HG02840 (cell line): ENCODE measurements around the gene STARD3.

Experiments
- ATAC-seq: cut with Tn5 transposase; IDR thresholded peaks from one replicate; pipeline ENCODE4 v1.9.1; 2021; ENCODE audit warnings: mild to moderate bottlenecking, moderate library complexity, moderate number of reproducible peaks; ENCODE audit not compliant: unreplicated experiment, low FRiP score

STARD3 gene

GRCh38 chr17:39658346-39658745 is 21.4 kb downstream of the STARD3 start:
- no peak for ATAC-seq

GRCh38 chr17:39658760-39659159 is 21.8 kb downstream of the STARD3 start:
- ATAC-seq = no peak

- ATAC-seq = no peak
These were observed 22.5 kb downstream of the STARD3 start for GRCh38 chr17:39659279-39660010.

- no peak for ATAC-seq
These were observed 23.0 kb downstream of the STARD3 start for GRCh38 chr17:39660011-39660360.

DNA sequence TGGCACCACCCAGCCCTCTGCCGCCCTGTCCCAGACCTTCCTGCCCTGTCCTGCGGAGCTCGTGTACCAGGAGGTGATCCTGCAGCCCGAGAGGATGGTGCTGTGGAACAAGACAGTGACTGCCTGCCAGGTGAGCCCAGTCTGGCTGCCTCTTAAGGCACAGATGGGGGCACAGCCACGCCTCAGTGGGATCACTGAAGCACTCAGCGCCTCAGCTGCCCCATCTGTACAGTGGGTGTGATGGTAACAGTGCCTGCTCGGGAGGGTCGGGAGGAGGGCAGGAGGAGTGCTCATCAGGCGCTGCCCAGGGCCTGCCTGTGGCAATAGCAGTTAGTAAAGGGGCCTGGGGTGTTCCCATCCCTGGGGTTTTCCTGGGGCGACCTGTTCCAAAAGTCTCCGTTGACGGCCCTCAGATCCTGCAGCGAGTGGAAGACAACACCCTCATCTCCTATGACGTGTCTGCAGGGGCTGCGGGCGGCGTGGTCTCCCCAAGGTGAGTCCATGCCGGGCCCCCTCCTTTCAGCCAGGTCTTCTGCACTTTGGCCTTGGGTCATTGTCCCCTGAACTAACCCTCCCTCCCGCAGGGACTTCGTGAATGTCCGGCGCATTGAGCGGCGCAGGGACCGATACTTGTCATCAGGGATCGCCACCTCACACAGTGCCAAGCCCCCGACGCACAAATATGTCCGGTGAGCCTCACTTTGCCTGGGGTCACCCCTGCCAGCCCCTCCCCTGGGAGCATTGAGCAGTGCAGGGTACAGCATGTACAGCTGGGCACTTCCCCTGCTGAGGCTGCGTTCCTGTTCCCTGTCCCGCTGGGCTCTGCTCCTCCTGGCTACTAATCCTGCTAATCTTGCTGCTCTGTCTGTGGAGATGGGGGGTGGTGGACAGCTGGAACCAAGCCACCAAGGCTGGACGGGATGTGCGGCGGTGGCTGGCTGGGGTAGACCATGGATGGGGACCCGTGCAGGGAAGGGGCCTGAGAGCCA is 23.7 kb downstream of the STARD3 start:
- no peak for ATAC-seq

GRCh38 chr17:39661744-39662541 is 25.0 kb downstream of the STARD3 start:
- ATAC-seq = no peak

DNA sequence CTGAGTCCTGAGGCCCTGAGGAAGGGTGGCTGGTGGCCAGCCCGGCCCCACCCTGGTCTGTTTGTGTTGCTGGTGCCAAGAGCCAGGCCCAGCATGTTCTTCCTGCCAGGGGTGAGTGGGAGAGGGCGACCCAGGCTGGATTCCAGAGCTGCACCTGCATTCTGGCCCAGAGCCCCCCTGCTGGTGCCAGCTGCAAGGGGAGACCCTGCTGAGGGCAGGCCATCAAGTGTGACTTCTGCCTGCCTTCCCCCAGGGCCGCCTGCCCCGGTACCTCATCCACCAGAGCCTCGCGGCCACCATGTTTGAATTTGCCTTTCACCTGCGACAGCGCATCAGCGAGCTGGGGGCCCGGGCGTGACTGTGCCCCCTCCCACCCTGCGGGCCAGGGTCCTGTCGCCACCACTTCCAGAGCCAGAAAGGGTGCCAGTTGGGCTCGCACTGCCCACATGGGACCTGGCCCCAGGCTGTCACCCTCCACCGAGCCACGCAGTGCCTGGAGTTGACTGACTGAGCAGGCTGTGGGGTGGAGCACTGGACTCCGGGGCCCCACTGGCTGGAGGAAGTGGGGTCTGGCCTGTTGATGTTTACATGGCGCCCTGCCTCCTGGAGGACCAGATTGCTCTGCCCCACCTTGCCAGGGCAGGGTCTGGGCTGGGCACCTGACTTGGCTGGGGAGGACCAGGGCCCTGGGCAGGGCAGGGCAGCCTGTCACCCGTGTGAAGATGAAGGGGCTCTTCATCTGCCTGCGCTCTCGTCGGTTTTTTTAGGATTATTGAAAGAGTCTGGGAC is 25.8 kb downstream of the STARD3 start:
- ATAC-seq = no peak

DNA sequence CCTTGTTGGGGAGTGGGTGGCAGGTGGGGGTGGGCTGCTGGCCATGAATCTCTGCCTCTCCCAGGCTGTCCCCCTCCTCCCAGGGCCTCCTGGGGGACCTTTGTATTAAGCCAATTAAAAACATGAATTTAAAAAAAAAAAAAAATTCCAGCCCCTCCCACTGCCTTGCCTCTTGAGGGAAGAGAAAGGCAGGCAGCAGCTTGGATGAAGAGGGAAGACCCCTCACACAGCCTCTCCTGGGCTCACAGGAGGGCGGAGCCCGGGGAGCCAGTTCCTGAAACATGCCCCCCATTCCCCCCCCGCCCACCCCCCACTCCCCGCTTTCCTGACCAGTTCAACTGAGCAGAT is 26.4 kb downstream of the STARD3 start:
- ATAC-seq = no peak

DNA sequence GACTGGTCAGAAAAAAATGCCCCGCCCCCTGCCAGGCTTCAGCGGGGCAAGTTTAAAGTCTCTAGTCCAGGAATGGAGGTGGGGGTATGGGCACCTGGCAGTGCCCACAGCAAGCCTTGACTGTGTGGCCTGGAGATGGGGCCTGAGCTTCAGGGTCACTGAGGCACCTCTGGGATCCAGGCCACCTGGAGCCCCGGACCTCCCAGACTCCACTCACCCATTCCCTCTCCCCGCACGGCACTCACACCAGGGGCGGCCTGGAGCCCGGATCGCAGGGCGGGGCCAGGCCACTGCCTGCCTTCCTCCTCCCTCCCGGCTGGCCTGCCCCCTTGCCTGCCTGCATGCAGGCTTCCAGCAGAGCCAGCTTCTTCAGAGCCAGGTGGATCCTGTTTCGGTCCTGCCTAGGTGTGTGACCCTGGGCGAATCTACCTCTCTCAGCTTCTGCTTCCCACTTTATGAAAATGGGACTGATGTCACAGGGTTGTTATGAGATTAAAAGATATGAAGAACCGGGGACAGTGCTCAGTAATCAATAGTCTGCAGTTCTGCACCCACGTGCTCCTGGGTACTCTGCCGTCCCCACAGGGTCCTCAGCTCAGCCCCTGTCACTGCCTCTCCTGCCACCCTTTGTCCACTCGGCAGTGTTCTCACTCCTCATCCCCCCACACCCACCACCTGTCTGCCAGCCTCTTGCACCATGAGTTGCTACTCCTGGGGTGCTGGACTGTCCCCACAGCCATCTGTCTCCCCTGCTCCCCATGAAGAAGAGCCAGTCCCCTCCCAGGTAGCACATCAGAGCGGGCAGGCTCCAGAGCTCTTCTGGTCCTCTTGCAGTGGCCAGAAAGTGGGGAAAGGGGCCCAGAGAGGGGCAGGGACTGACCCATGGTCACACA is 27.0 kb downstream of the STARD3 start:
- ATAC-seq = no peak

DNA sequence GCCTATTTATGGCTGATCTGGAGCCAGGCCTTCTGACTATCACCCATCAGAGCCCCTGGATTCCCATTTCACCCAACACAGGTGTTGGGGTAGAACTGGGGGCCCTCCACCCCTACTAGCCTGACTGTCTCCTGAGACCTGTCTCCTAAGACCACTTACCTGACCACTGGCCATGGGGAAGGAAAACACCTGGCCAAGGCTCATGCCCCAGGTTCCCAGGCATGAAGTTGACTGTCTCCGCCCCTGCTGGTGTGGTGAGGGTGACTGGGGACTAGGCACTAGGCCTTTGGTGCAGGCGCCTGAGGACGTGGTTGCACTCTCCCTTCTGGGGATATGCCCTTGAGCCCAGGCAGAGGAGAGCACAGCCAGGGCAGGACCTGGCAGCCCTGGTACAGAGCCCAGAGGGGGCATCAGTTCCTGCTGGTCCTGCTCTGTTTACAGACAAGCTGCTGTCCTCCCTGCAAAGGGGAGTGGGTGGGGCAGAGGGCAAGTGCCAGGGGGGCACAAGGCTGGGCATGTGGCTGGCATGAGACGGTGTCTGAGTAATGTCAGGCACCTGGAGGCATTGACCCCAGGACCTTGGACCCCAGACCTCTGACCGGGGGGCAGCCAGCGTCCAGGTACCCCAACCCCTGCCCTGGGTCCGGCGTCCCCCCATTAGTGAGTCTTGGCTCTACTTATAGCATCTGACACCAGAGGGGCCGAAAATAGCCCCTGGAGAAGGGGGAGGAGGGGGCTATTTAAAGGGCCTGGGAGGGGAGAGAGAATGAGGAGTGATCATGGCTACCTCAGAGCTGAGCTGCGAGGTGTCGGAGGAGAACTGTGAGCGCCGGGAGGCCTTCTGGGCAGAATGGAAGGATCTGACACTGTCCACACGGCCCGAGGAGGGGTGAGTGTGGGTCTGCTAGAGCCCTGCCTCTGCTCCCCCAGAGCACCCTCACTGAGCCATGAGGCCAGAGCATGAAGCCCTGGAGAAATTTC is 27.9 kb downstream of the STARD3 start, which contains the start of gene TCAP:
Gene TCAP (plus strand): TSS at position 769 of the 981 bp plus-strand sequence. CDS start 11 bp downstream, at position 780.
- ATAC-seq = no peak

GRCh38 chr17:39665642-39666224 is 28.8 kb downstream of the STARD3 start:
- ATAC-seq = no peak

GRCh38 chr17:39666231-39666600 is 29.3 kb downstream of the STARD3 start:
- no peak for ATAC-seq

DNA sequence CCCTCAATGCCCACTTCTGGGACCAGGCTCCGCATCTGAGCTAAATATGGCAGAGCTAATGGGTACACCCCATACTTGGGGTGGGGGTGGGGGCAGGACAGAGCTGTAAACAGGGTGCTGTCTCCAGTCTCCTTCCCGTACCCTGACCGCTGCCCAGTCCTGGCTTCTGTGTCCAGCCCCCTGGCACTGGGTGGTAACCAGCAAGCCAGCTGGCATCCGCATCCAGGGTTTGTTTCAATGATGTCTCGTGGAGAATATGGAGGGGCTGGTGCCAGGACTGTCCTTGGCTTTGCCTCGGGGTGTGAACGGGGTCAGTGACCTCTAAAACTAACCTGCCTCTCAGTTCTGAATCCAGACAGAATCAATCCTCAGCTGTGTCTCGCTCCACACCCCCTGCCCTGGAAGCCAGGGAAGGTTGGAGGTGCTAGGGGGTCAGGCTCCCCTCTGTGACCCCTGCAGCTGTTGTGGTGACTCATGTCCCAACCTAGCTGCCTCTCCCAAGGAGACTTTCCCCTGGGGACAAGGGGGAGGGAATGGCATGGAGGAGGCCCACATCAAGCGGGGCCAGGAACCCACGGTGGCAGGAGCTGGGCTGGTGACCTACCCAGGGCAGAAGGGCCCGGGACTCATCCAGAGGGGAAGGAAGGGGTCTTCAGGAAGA is 29.8 kb downstream of the STARD3 start:
- ATAC-seq = no peak

- no peak for ATAC-seq
These were observed 30.5 kb downstream of the STARD3 start for GRCh38 chr17:39667262-39667944.

DNA sequence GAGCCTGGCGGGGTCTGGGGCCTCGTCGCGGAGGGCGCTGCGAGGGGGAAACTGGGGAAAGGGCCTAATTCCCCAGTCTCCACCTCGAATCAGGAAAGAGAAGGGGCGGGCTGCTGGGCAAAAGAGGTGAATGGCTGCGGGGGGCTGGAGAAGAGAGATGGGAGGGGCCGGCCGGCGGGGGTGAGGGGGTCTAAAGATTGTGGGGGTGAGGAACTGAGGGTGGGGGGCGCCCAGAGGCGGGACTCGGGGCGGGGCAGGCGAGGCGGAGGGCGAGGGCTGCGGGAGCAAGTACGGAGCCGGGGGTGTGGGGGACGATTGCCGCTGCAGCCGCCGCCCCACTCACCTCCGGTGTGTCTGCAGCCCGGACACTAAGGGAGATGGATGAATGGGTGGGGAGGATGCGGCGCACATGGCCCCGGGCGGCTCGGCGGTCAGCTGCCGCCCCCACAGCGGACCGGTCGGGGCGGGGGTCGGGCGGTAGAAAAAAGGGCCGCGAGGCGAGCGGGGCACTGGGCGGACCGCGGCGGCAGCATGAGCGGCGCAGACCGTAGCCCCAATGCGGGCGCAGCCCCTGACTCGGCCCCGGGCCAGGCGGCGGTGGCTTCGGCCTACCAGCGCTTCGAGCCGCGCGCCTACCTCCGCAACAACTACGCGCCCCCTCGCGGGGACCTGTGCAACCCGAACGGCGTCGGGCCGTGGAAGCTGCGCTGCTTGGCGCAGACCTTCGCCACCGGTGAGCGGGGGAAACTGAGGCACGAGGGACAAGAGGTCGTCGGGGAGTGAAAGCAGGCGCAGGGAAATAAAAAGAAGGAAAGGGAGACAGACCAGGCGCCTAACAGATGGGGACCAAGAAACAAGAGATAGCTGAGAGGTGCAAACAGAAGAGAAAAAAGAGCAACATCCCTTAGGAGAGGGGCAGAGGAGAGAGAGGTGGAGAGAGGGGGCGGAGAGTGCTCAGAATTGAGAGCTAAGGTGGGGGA is 31.3 kb downstream of the STARD3 start, which contains the start of gene PNMT:
Gene PNMT (plus strand): TSS at position 509 of the 980 bp plus-strand sequence. CDS start 23 bp downstream, at position 532.
- no peak for ATAC-seq
